Amygdala (tissue), 56 donors: ENCODE data around the gene SLC22A23.

Experiments
- DNase-seq, 56 donors: peaks; one replicate each; lab custom pipeline; 2025; lab: John Stamatoyannopoulos, UW

Gene SLC22A23

DNA sequence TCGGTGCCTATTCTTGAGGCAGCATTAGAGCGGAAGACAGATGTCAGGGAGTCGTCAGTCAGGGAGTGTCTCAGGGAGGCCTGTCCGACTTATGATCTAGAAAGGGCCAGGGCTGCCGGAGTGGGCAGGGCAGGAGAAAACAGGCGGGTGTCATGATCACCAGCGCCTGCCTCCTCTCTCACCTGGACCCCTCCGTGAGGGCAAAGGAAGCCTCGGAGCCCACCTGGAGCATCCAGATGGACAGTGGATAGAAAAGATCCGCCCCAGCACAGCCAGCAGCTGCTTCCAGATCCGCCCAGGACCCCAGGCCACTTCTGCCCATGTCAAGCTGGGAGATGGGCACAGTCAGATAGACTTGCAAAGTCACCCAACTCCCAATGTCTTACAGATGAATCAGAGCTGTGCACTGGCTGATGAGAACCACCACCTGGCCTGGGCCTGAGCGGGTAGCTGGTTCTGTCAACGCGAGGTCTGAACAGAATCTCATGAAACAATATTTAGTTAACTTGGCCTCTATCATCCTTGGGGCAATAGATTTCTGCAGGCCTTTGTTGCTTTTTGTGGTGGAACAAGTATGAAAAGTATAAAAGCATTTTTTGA, 175.9 kb downstream of the SLC22A23 start:
- no peak for DNase-seq

DNA sequence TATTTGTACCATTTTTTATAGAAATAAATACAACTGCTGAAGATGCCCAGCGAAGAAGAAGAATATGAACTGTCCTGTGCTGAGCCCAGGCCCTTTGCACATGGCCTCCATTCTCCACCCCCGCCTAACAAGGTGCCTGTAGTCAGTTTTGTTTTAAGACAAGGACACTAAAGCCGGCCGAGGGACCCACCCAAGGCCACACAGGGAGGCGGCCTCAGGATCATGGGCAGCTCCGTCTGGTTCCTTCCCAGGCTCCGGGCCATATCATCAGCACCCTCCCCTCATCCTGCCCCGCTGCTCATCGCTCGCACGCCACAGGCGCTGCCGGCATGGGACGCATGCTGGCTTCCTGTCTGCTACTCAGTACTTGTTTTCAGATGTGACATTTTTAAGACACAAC, 176.8 kb downstream of the SLC22A23 start:
- DNase-seq: no peak

GRCh38 chr6:3278691-3279090, 178.2 kb downstream of the SLC22A23 start:
- DNase-seq: no peak

DNA sequence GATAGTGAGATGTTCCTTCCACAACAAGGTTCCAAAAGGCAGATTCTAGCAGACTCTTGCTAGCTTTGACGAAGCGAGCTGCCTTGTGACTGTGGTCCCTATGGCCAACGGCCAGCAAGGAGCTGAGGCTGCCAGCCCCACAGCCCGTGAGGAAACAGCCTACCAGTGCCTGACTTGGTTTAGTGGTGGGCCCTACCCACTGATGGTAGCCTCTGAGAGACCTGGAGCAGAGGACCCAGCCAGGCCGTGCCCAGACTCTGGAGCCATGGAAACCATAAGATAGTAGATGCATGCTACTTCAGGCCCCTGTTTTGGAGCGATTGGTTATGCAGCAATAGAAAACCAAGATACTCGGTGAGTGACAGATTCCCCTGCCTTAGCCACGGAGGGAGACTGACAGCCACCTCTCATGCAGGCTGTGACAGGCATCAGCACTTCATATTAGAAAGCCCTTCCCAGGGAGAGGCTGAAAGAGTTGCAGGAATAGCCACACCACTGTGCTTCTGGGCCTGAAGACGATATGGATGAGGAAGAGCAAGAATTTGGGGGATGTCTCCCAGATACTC, 178.9 kb downstream of the SLC22A23 start:
- DNase-seq: peak in 5 of 56 donors; percentile 14 to 40 (median 22)

GRCh38 chr6:3277251-3277650, 179.6 kb downstream of the SLC22A23 start:
- DNase-seq: no peak

DNA sequence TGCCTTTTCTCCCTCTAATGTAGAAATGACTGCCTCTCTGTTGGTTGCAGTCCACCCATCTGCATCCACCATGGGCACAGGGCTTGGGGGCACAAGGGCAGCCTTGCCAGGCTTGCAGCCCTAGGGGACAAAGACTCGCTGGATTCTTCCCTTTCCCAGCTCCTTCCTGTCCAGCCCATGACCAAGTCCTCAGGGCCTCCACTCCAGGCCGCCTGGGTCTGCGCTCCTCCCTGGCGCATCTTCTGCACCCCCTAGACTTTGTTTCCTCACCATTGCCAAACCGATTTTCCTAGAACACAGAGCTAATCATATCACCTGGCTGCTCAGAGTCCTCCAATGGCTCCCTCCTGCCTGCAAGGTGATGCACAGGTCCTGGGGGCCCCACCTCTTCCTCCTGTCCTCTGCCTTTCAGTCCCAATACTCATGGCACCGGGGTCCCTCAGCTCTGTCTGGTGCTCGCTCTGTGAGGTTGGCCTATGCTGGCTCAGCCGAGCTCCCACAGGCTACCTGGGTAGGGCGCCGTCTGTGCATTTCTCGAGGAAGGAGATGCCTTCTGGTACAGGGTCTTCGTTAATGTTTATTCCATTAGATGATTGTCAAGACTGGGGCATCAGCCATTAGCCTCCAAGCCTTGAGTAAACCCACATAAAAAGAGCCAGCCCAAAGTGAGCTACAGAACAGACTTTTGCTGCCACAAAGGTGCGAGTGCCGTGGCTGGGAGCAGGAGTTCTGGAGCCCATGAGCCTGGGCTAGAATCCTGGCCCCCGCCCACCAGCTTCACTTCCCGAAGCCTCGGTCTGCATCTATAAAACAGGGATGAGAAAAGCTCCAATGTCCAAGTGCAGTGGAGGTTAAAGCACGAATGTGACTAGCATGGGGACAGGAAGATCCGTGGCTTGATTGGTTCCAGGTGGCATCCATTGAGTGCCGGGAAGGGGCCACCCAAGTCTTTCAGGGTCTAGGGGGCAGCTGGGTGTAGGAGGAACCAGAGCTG, 180.4 kb downstream of the SLC22A23 start:
- no peak for DNase-seq

- no peak for DNase-seq
These were observed 182.9 kb downstream of the SLC22A23 start for GRCh38 chr6:3273707-3274521.

- no peak for DNase-seq
These were observed 183.8 kb downstream of the SLC22A23 start for GRCh38 chr6:3272911-3273547.

- DNase-seq: no peak
These were observed 185.1 kb downstream of the SLC22A23 start for GRCh38 chr6:3271756-3272155.

DNA sequence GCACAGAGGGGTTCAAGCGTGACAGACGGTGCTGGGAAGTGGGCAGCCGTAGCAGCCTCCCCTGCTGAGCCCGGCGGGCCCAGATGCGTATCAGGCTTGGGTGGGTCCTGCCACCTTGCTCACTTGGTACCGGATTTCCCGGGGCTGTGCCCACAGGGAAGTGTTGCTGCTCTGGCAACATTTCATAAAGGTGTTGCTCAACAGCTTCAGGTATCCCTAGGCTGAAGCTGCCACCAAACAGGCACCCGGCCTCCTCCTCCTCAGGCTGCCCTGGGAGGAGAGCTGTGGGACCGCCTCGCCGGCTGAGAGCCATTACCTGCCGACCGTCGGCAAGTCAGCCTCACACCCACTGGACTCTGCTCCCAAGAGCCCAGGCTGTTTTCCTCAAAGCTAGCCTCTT, 186.6 kb downstream of the SLC22A23 start:
- no peak for DNase-seq

GRCh38 chr6:3269281-3269975, 187.4 kb downstream of the SLC22A23 start:
- peak in 4 of 56 donors; percentile 18 to 29 (median 24) for DNase-seq

DNA sequence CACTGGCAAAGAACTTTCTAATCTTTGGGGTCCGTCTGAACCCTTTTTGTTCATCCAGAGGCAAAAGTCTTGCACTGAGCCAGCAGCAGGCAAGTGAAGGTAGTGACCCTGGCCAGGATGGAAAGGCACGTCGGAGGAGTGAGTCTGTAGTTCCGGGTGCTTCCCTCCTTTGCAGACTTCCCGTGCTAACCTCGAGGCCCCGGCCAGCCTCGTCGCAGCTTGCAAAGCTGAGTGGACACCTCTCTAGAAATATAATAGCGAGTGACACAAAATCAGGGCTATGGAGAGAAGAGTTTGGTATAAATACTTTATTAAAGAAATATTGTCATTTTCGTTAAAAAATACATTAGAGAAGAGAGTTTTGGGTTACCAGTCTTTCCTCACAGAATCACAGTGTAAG, 188.2 kb downstream of the SLC22A23 start:
- DNase-seq: no peak

DNA sequence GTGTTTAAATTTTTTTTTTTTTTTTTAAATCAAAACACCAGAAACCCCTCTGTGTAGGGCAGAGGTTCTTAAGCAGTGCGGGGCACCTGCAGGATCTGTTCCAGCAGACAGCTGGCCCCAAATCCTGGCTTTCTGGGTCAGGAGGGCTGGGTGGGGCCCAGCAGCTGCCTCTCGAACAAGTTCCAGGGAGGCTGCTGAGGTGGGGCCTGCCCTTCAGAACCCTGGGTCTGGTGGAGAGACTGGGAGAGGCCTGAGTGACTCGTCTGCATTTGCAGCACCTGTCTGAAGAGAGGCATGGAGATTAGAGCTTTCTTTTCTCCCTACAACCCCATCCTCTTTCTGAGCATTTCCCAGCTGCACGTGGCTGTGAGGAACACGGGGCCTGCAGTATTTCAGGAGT, 189.7 kb downstream of the SLC22A23 start:
- no peak for DNase-seq

- DNase-seq: no peak
These were observed 190.7 kb downstream of the SLC22A23 start for GRCh38 chr6:3266170-3266569.

- DNase-seq: no peak
These were observed 191.2 kb downstream of the SLC22A23 start for GRCh38 chr6:3265671-3266070.

- no peak for DNase-seq
These were observed 192.5 kb downstream of the SLC22A23 start for GRCh38 chr6:3264356-3264755.

DNA sequence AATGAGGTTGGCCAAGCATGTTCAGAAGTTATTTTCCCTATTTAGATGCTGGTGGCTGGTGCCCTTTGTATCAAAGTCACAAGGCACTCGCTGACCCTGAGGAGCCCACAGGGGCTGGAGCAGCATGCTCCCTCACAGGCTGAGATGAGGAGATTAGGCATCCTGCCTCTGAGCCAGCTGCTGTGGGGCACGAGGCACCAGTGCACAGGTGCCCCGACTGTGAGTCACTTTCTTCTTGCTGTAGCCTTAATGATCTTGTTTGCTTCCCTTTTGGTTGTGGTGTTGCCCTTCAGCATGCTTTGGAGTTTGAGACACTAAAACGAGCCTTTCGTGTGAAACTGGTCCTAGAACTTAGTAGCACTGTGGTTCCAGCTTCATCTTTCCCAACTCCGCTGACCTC, 193.8 kb downstream of the SLC22A23 start:
- no peak for DNase-seq

DNA sequence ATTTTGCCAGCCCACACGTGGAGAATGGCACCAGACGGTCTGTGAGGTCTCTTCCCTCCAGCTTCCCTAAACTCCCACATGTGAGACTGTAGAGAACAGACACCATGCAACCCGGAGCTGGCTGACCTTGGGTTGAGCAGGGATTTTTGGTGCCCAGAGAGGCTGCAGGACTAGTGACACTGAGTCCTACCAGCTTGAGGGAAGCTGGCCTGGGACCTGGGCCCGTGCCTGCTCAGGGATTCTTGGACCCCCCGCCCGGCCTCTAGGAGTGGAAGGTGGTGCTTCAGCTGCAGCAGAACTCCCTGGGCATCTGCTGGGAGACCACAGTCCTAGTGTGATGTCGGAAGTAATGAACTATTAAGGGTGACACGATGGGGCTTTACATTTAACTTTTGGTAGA, 194.9 kb downstream of the SLC22A23 start:
- no peak for DNase-seq

DNA sequence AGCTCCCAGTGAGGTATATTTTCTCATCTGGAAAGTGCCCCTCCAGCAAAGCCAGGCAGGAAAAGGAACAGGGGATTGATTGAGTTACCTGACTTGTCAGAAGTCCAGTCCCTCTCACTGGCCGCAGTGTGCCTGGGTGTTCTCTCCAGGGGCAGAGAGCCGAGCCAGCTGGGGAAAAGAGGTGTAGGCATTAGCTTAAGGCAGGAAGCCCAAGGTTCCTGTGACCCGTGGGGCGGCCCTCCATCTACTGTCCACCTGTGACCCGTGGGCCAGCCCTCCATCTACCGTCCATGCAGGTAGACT, 195.4 kb downstream of the SLC22A23 start:
- DNase-seq: no peak
